Left ventricle myocardium inferior (tissue), 1 donor: Measurements from ENCODE around the gene CCDC154. TPM values are rescaled to one million over a fixed set of nuclear protein-coding genes. Genes with fewer than 3 reads are reported as not detected.
"Not testable (repeated sequence)": the region's sequence is repeated elsewhere in the genome, so short reads cannot be mapped to it uniquely, and the experiment has no call there.

Source experiments
- DNase-seq: peaks from one replicate; pipeline ENCODE4 v3.0.0-alpha.2; 2020
- H3K27ac ChIP-seq: fragments of 200-600 bp; replicated peaks from 2 replicates; pipeline ENCODE4 v1.8.0; 2021
- H3K27me3 ChIP-seq: fragments of 200-600 bp; 2 replicates; pipeline ENCODE4 v1.8.0; 2021; ENCODE audit warnings: low read depth
- H3K36me3 ChIP-seq: fragments of 200-600 bp; 2 replicates; pipeline ENCODE4 v1.8.0; 2021
- H3K4me1 ChIP-seq: fragments of 200-600 bp; 2 replicates; pipeline ENCODE4 v1.8.0; 2021
- H3K4me3 ChIP-seq: fragments of 200-600 bp; 2 replicates; pipeline ENCODE4 v1.8.0; 2021; ENCODE audit warnings: mild to moderate bottlenecking, moderate library complexity
- H3K9me3 ChIP-seq: fragments of 200-600 bp; replicated peaks from 2 replicates; pipeline ENCODE4 v1.8.0; 2021
- CTCF ChIP-seq: fragments of 200-600 bp; IDR thresholded peaks from 2 replicates; pipeline ENCODE4 v1.8.0; 2021; ENCODE audit warnings: antibody characterized with exemption, mild to moderate bottlenecking, borderline replicate concordance
- intact Hi-C: fragments of 100-400 bp; cut with micrococcal nuclease; formaldehyde crosslinking; loops from one replicate; pipeline ENCODE4 v1.11.0; 2022
- total RNA-seq: library from RNA; stranded (reverse); fragmentation: NEBNext Ultra II Directional; extraction: Animal tissue kit (Norgen Biotek cat#: 25700); gene quantifications from one replicate; pipeline ENCODE4 v1.2.1, GENCODE V29; 2021
- donor health status: DM: no; HTN: yes; CAD: no; lungs with severe emphysema.

CCDC154 gene
- total RNA-seq, 1 donor from 2014 or later: 1.3 TPM

GRCh38 chr16:1485847-1486496 is 41.6 kb upstream of the CCDC154 start:
- Histone ChIP-seq H3K36me3 (no peaks in the 10 kb centered on the region), H3K27me3 (no peaks in the 10 kb centered on the region), H3K9me3 (no peaks in the 10 kb centered on the region), H3K4me3 (no peak overlapping the region), H3K27ac (no peak overlapping the region), H3K4me1 (no peaks in the 10 kb centered on the region)
- no peak for TF ChIP-seq CTCF
- DNase-seq: no peak
- intact Hi-C loops: no loop called here

GRCh38 chr16:1481906-1482835 is 37.8 kb upstream of the CCDC154 start:
- intact Hi-C loops: no loop called here
- DNase-seq: no peak
- Histone ChIP-seq H3K27me3 (no peaks in the 10 kb centered on the region), H3K4me1 (no peaks in the 10 kb centered on the region), H3K27ac (no peak overlapping the region), H3K9me3 (no peaks in the 10 kb centered on the region), H3K36me3 (no peaks in the 10 kb centered on the region), H3K4me3 (no peak overlapping the region)
- no peak for TF ChIP-seq CTCF

DNA sequence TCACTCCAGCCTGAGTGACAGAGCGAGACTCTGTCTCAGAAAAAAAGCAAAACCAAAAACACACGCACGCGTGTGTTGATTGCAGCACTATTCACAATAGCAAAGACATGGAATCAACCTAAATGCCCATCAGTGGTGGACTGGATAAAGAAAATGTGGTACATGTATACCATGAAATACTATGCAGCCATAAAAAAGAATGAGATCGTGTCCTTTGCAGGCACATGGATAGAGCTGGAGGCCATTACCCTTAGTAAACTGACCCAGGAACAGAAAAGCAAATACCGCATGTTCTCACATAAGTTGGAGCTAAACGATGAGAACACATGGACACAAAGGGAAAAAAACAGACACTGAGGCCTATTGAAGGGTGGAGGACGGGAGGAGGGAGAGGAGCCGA is 34.6 kb upstream of the CCDC154 start:
- H3K27me3 ChIP-seq, H3K4me3 ChIP-seq, intact Hi-C loops, DNase-seq, H3K36me3 ChIP-seq, H3K9me3 ChIP-seq, H3K27ac ChIP-seq: not testable (repeated sequence)
- H3K4me1 ChIP-seq: peaks cover 20% of the 10 kb centered on the region

DNA sequence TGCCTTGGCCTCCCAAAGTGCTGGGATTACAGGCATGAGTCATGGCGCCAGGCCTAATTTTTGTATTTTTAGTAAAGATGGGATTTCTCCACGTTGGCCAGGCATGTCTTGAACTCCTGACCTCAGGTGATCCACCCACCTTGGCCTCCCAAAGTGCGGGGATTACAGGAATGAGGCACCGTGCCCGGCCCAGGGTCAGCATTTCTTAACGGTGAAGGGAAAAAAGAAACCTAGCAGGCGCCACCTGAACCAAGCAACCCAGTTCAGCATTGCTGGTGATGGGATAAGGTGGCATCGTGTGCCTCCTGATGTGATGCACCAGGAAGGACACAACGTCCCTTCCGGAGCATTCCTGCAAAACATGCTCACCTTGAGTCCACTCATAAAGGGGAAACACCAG is 32.7 kb upstream of the CCDC154 start:
- intact Hi-C loops: no loop called here
- no peak for DNase-seq

DNA sequence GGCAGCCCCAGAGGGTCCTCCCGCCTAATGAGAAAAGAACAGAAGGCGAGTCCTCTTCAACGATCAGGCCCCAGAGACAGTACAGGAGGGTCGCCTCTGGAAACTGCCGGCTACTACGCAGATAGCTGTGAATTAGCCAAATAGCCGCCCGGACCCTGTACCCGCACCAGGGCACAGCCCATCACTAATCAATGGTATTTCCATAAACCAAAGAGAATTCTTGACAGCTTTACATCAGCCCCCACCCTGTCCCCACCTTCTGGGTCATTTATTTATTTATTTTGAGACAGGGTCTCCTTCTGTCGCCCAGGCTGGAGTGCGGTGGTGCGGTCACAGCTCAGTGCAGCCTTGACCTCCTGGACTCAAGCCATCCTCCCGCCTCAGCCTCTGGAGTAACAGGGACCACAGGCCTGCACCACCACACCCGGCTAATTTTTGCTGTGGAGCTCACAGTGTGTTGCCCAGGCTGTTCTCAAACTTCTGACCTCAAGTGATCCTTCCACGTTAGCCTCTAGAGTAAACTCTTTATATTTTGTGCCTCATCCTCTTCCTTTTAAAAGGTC is 31.3 kb upstream of the CCDC154 start:
- peak overlapping the region; percentile 99 for H3K4me3 ChIP-seq
- H3K27me3 ChIP-seq: no peaks in the 10 kb centered on the region
- H3K4me1 ChIP-seq: peaks cover 47% of the 10 kb centered on the region
- no peaks in the 10 kb centered on the region for H3K36me3 ChIP-seq
- no peaks in the 10 kb centered on the region for H3K9me3 ChIP-seq
- intact Hi-C loops: no loop called here
- peak overlapping the region; percentile 97 for H3K27ac ChIP-seq
- no peak for TF ChIP-seq CTCF
- DNase-seq: no peak

More for the DNA sequence above, 32.7 kb upstream of the CCDC154 start:
- Histone ChIP-seq H3K27me3 (no peaks in the 10 kb centered on the region), H3K36me3 (no peaks in the 10 kb centered on the region), H3K4me1 (peaks cover 34% of the 10 kb centered on the region), H3K27ac (no peak overlapping the region), H3K9me3 (no peaks in the 10 kb centered on the region), H3K4me3 (no peak overlapping the region)
- no peak for TF ChIP-seq CTCF
